GDM1 (cell line): Measurements from ENCODE around the gene CRYBA1.
A peak's percentile ranks its signal among the peaks of the same experiment; 100 is the strongest.
"Not testable (repeated sequence)": the region's sequence is repeated elsewhere in the genome, so short reads cannot be mapped to it uniquely, and the experiment has no call there.

Experiments used
- DNase-seq: peaks from one replicate; lab custom pipeline; 2025; lab: John Stamatoyannopoulos, UW

The CRYBA1 gene

GRCh38 chr17:29246628-29247027, at the start of gene CRYBA1:
CRYBA1 (plus strand) TSS chr17:29246859; CDS start chr17:29246864, 5 bp downstream.
- no peak for DNase-seq

GRCh38 chr17:29197516-29198272, 49.0 kb upstream of the CRYBA1 start:
- no peak for DNase-seq

- not testable (repeated sequence) for DNase-seq
Observed at GRCh38 chr17:29204068-29204804, 42.4 kb upstream of the CRYBA1 start.

GRCh38 chr17:29205047-29205446, 41.6 kb upstream of the CRYBA1 start:
- no peak for DNase-seq

- DNase-seq: no peak
Observed at GRCh38 chr17:29207975-29208374, 38.7 kb upstream of the CRYBA1 start.

GRCh38 chr17:29209073-29209472, 37.6 kb upstream of the CRYBA1 start:
- DNase-seq: no peak

GRCh38 chr17:29210879-29211278, 35.8 kb upstream of the CRYBA1 start:
- DNase-seq: no peak

GRCh38 chr17:29212094-29212631, 34.5 kb upstream of the CRYBA1 start:
- DNase-seq: no peak

- DNase-seq: no peak
Observed at GRCh38 chr17:29212681-29213121, 34.0 kb upstream of the CRYBA1 start.

GRCh38 chr17:29214215-29215146, 32.2 kb upstream of the CRYBA1 start:
- DNase-seq: no peak

- DNase-seq: no peak
Observed at GRCh38 chr17:29215174-29215573, 31.5 kb upstream of the CRYBA1 start.

- no peak for DNase-seq
Observed at GRCh38 chr17:29215717-29216116, 30.9 kb upstream of the CRYBA1 start.

GRCh38 chr17:29216181-29216580, 30.5 kb upstream of the CRYBA1 start:
- DNase-seq: no peak

GRCh38 chr17:29216856-29217255, 29.8 kb upstream of the CRYBA1 start:
- no peak for DNase-seq

GRCh38 chr17:29219378-29220047, 27.1 kb upstream of the CRYBA1 start:
- peak; percentile 49 for DNase-seq

GRCh38 chr17:29221338-29221737, 25.3 kb upstream of the CRYBA1 start:
- not testable (repeated sequence) for DNase-seq

GRCh38 chr17:29225396-29225795, 21.3 kb upstream of the CRYBA1 start:
- no peak for DNase-seq

- DNase-seq: no peak
Observed at GRCh38 chr17:29233301-29233700, 13.4 kb upstream of the CRYBA1 start.

- DNase-seq: not testable (repeated sequence)
Observed at GRCh38 chr17:29234972-29235371, 11.7 kb upstream of the CRYBA1 start.

GRCh38 chr17:29235904-29236303, 10.8 kb upstream of the CRYBA1 start:
- no peak for DNase-seq

GRCh38 chr17:29237476-29238132, 9.1 kb upstream of the CRYBA1 start:
- no peak for DNase-seq
